Measurements from ENCODE around the gene XYLT1.

DNA sequence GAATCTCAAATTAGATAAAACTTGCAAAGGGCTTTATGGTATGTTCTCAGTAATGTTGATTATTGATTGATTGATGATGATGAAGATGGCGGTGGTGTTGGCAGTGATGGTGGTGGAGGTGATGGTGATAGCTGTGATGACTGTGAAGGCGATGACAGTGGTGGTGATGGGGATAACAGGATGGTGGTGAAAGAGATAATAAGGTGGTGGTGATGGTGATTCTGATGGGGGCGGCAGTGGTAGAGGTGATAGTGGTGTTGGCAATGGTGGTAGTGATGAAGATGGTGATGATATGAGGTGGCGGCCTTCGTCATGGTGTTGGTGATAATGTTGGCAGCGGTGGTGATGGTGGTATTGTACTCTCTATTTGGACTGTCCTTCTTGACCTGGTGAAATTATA is 238.3 kb downstream of the XYLT1 start:
- TF ChIP-seq ZNF521 (tag by site-specific recombination; IDR thresholded peaks at IDR 0.05) = no peak
- TF ChIP-seq ZSCAN23 (tag by site-specific recombination; IDR thresholded peaks at IDR 0.05) = no peak
- no peak for TF ChIP-seq SP2 (tag by site-specific recombination; IDR thresholded peaks at IDR 0.05)
- no peak for TF ChIP-seq ZNF548 (tag by site-specific recombination; IDR thresholded peaks at IDR 0.05)
- TF ChIP-seq ZNF324 (tag by site-specific recombination; IDR thresholded peaks at IDR 0.05) = no peak
- no peak for TF ChIP-seq ZNF639 (tag by site-specific recombination; IDR thresholded peaks at IDR 0.05)
- no peak for TF ChIP-seq ZNF777 (tag by site-specific recombination; IDR thresholded peaks at IDR 0.05; ENCODE audit: borderline replicate concordance)
- TF ChIP-seq, protein P1, sequence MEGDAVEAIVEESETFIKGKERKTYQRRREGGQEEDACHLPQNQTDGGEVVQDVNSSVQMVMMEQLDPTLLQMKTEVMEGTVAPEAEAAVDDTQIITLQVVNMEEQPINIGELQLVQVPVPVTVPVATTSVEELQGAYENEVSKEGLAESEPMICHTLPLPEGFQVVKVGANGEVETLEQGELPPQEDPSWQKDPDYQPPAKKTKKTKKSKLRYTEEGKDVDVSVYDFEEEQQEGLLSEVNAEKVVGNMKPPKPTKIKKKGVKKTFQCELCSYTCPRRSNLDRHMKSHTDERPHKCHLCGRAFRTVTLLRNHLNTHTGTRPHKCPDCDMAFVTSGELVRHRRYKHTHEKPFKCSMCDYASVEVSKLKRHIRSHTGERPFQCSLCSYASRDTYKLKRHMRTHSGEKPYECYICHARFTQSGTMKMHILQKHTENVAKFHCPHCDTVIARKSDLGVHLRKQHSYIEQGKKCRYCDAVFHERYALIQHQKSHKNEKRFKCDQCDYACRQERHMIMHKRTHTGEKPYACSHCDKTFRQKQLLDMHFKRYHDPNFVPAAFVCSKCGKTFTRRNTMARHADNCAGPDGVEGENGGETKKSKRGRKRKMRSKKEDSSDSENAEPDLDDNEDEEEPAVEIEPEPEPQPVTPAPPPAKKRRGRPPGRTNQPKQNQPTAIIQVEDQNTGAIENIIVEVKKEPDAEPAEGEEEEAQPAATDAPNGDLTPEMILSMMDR (tag by site-specific recombination; IDR thresholded peaks at IDR 0.05) = no peak
- TF ChIP-seq FEZF1 (tag by site-specific recombination; IDR thresholded peaks at IDR 0.05) = no peak
- TF ChIP-seq, protein P2, sequence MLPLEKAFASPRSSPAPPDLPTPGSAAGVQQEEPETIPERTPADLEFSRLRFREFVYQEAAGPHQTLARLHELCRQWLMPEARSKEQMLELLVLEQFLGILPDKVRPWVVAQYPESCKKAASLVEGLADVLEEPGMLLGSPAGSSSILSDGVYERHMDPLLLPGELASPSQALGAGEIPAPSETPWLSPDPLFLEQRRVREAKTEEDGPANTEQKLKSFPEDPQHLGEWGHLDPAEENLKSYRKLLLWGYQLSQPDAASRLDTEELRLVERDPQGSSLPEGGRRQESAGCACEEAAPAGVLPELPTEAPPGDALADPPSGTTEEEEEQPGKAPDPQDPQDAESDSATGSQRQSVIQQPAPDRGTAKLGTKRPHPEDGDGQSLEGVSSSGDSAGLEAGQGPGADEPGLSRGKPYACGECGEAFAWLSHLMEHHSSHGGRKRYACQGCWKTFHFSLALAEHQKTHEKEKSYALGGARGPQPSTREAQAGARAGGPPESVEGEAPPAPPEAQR (tag by site-specific recombination; IDR thresholded peaks at IDR 0.05) = no peak
- no peak for TF ChIP-seq ZNF558 (tag by site-specific recombination; IDR thresholded peaks at IDR 0.05)
- no peak for TF ChIP-seq ZBTB8A (tag by site-specific recombination; IDR thresholded peaks at IDR 0.05)
- TF ChIP-seq ZNF704 (tag by site-specific recombination; IDR thresholded peaks at IDR 0.05) = no peak
- TF ChIP-seq ZFP3 (tag by site-specific recombination; IDR thresholded peaks at IDR 0.05; ENCODE audit: low read depth) = no peak

Data from HEK293 (cell line).